Suprapubic skin (tissue), 4 donors: ENCODE data around the gene PDE11A. TPM values are rescaled to one million over a fixed set of nuclear protein-coding genes. Genes with fewer than 3 reads are reported as not detected.

Experiments used
- DNase-seq, 2 donors: peaks; one replicate each; pipeline ENCODE4 v3.0.0-alpha.2; 2019; ENCODE audit warnings: low spot score in 2 of 2
- H3K27ac ChIP-seq: fragments of 200-600 bp; sonication (generic); one replicate; pipeline ENCODE4 v1.5.1; 2019
- H3K27me3 ChIP-seq: fragments of 200-600 bp; sonication (generic); one replicate; pipeline ENCODE4 v1.5.1; 2019
- H3K36me3 ChIP-seq: fragments of 200-600 bp; sonication (generic); one replicate; pipeline ENCODE4 v1.5.1; 2019
- H3K4me1 ChIP-seq: fragments of 200-600 bp; sonication (generic); one replicate; pipeline ENCODE4 v1.5.1; 2019
- H3K4me3 ChIP-seq: fragments of 200-600 bp; sonication (generic); one replicate; pipeline ENCODE4 v1.5.1; 2019; ENCODE audit warnings: mild to moderate bottlenecking
- H3K9me3 ChIP-seq: fragments of 200-600 bp; sonication (generic); one replicate; pipeline ENCODE4 v1.5.1; 2019
- CTCF ChIP-seq, 2 donors: fragments of 200-600 bp in 1 of 2; fragments of 450-650 bp in 1 of 2; sonication (generic) in 1 of 2; IDR thresholded peaks; one replicate each; pipeline ENCODE4 v1.5.1; 2016 to 2019; ENCODE audit warnings: antibody characterized with exemption in 2 of 2, mild to moderate bottlenecking in 1 of 2, moderate library complexity in 1 of 2
- EP300 ChIP-seq: sonication (generic); formaldehyde crosslinking; IDR thresholded peaks from one replicate; pipeline ENCODE4 v1.6.1; 2017; ENCODE audit warnings: antibody characterized with exemption
- POLR2A ChIP-seq, 2 donors: fragments of 450-650 bp; IDR thresholded peaks; one replicate each; pipeline ENCODE4 v1.6.1; 2017; ENCODE audit warnings: antibody characterized with exemption in 2 of 2, mild to moderate bottlenecking in 2 of 2, moderate library complexity in 2 of 2
- POLR2AphosphoS5 ChIP-seq, 3 donors: sonication (generic); formaldehyde crosslinking; IDR thresholded peaks; one replicate each; pipeline ENCODE4 v1.6.1; 2017; ENCODE audit warnings: antibody characterized with exemption in 3 of 3
- whole genome bisulfite sequencing: methylation state at CpG from one replicate; pipeline ENCODE4 v1.1.5; 2018; 5-methylcytosine and 5-hydroxymethylcytosine counted together
- total RNA-seq, 4 donors: library from RNA; depleted of rRNA; stranded (reverse); fragments of >200 nt; gene quantifications; one replicate each; pipeline ENCODE4 v1.1.0, GENCODE V29; 2016

Gene PDE11A
- total RNA-seq, 4 donors from 2014 or later = 0.08 to 1.0 (median 0.36) TPM

DNA sequence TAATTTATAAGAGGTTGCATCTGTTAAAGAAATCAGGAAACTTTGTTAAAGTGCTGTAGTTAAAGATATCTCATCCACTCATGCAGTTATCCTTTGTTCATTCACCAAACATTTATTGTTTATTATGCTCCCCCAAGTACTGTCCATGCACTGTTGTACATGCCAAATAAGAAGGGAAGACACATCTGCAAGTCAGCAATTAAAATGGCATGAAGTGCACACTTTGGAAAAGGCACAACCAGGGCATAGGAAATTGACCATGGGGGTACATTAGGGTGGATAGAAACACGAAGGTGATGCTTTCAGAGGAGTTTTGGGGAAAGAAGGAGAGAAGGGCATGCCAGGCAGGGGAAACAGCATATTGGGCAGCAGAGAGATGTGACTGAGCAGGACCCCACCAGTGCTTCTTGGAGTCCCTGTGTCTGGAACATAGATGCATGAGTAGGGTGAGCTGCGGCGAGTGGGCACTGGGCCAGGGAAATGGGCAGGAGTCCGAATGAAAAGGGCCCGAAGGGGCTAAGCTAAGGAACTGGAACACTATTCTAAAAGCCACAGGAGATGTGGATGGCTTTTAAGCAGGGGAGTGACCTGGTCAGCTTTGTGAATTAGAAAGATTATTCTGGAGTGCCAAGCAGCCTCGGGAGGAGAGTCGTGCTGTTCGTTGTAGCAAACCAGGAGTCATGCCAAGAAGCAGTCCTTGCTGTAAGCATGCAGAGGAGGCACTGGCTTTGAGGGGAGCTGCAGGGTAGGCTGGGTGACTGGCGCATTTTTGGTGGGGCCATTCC lies 363.7 kb downstream of the PDE11A start:
- Histone ChIP-seq H3K4me3 (no peak overlapping the region), H3K4me1 (no peaks in the 10 kb centered on the region), H3K27ac (no peak overlapping the region), H3K27me3 (peaks cover 7% of the 10 kb centered on the region), H3K9me3 (no peaks in the 10 kb centered on the region), H3K36me3 (no peaks in the 10 kb centered on the region)
- WGBS = 80% methylated on average over 9 of the region's 9 CpGs
- DNase-seq = no peak
- TF ChIP-seq EP300 (no peak), CTCF (IDR thresholded peaks at IDR 0.05) (no peak), POLR2AphosphoS5 (IDR thresholded peaks at IDR 0.05) (no peak), POLR2A (IDR thresholded peaks at IDR 0.05) (no peak)

DNA sequence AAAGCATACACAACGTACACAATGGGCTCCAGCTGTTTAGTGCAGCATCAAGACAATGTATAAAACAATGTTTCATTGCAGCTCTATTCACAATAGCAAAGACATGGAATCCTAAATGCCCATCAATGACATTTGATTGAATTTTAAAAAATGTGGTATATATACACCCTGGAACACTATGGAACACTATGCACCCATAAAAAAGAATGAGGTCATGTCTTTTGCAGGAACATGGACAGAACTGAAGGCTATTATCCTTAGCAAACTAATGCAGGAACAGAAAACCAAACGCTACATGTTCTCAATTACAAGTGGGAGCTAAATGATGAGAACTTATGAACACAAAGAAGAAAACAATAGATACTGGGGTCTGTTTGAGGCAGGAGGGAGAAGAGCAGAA lies 364.5 kb downstream of the PDE11A start:
- no peaks in the 10 kb centered on the region for H3K9me3 ChIP-seq
- H3K27me3 ChIP-seq = peaks cover 7% of the 10 kb centered on the region
- DNase-seq = no peak
- no peak overlapping the region for H3K27ac ChIP-seq
- no peak overlapping the region for H3K4me3 ChIP-seq
- WGBS = 92% methylated on average over 2 of the region's 2 CpGs
- no peaks in the 10 kb centered on the region for H3K36me3 ChIP-seq
- TF ChIP-seq CTCF (IDR thresholded peaks at IDR 0.05) (no peak), EP300 (no peak), POLR2A (IDR thresholded peaks at IDR 0.05) (no peak), POLR2AphosphoS5 (IDR thresholded peaks at IDR 0.05) (no peak)
- H3K4me1 ChIP-seq = no peaks in the 10 kb centered on the region

DNA sequence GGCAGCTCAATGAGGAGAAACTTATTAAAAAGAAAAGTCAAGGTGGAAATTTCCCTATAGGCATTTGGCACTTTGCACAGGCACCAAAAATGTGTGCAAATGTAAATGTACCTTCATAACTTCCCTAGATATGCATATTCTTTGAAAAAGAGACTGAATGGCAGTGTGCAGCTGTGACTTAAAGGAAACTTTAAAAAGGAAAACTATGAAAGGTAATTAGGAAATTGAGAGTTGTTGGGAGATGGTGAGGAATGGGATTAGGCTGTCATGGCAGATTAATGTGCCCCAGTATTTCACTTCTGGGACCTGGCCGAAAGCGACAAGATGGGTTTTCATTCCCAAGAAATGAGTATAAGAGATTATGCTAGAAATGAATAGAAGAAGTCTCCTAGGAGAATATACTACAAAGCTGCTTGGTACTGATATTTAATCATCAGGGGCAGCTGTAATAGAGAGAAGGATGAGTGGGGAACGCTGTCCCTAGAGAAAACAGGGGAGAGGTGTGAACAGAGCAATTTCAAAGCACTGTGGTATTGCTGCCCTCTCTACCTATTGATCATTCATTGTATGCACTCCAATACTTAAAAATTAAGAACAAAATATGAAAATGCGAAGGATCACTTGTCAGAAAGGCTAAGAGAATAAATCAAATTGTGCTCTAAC lies 366.9 kb downstream of the PDE11A start:
- no peak overlapping the region for H3K4me3 ChIP-seq
- no peak for DNase-seq
- TF ChIP-seq CTCF (IDR thresholded peaks at IDR 0.05) (no peak), EP300 (no peak), POLR2AphosphoS5 (IDR thresholded peaks at IDR 0.05) (no peak), POLR2A (IDR thresholded peaks at IDR 0.05) (no peak)
- H3K27me3 ChIP-seq = peaks cover 7% of the 10 kb centered on the region
- H3K27ac ChIP-seq = no peak overlapping the region
- 68% methylated on average over 4 of the region's 4 CpGs for WGBS
- no peaks in the 10 kb centered on the region for H3K36me3 ChIP-seq
- H3K4me1 ChIP-seq = no peaks in the 10 kb centered on the region
- no peaks in the 10 kb centered on the region for H3K9me3 ChIP-seq

DNA sequence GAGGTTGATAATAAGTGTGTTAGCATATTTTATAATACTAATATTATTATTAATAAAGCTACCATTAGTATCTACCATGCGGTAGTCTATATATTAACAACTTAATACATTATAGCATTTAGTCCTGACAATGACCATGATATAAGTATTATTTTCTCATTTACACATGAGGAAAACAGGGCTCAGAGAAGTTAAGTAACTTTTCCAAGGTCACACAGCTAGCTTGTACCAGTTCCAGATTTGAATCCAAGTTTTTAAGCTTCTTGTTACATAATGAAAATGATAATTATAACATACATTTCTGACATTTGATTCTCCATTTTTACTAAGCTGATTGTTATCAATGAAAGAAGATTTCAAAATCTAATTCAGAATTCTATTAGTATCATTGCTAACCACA lies 369.4 kb downstream of the PDE11A start:
- WGBS = 96% methylated on average over 1 of the region's 1 CpG

More for the DNA sequence above, 369.4 kb downstream of the PDE11A start:
- H3K27me3 ChIP-seq = peaks cover 7% of the 10 kb centered on the region
- H3K9me3 ChIP-seq = no peaks in the 10 kb centered on the region
- H3K4me3 ChIP-seq = no peak overlapping the region
- no peaks in the 10 kb centered on the region for H3K36me3 ChIP-seq
- no peak for TF ChIP-seq EP300
- no peak for TF ChIP-seq POLR2AphosphoS5 (IDR thresholded peaks at IDR 0.05)
- TF ChIP-seq POLR2A (IDR thresholded peaks at IDR 0.05) = no peak
- TF ChIP-seq CTCF (IDR thresholded peaks at IDR 0.05) = no peak
- H3K27ac ChIP-seq = no peak overlapping the region
- DNase-seq = no peak
- H3K4me1 ChIP-seq = no peaks in the 10 kb centered on the region
